ENCODE measurements around the gene LUC7L.

GRCh38 chr16:155031-155398 lies 74.2 kb downstream of the LUC7L start:
- TF ChIP-seq CTCF (IDR thresholded peaks at IDR 0.05): no peak
- no peak for TF ChIP-seq POLR2A (IDR thresholded peaks at IDR 0.05)

All from lower leg skin (tissue), 3 donors.